ENCODE data around the gene MZB1.

The MZB1 gene, protein sequence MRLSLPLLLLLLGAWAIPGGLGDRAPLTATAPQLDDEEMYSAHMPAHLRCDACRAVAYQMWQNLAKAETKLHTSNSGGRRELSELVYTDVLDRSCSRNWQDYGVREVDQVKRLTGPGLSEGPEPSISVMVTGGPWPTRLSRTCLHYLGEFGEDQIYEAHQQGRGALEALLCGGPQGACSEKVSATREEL
- total RNA-seq, result 0 to 0.88 (median 0) reads per million in 17 experiments

DNA sequence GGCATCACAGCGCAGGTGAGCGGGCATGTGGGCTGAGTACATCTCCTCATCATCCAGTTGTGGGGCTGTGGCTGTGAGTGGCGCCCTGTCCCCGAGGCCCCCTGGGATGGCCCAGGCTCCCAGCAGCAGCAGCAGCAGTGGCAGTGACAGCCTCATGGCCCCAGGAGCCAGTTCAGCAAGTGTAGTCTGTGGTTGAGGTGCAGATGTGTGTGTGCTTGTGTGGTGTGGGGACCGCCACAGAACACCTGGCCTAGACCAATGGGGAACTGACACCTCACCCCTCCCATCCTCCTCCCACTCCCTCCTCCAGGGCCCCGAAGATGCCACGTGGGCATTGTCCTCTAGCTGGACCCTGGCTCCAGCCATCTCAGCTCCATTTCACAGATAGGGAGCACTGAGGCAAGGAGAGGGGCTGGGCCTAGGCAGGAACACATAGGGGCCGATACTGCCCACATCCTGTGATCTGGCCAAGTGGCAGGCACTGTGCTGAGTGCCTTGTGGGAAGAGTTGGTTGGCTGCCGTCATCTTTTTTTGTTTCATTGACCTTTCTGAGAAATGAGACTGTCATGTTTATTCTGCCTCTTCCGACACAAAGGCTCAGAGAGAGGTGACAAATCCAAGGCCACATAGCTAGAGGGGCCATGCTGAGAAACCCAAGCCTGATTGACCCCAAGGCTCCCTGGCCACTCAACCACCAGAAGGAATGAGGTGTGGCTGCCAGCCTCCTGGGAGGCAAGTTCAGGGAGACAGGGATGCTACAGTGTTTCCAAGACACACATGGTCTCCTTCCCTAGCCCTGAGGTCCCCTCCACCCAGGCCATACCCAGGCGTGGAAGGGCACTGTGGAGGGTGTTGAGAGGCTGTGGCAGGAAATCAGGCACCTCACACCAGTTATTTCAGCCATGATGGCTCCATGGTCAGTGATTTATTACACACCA is at the start of gene MZB1:
TSS of gene MZB1 (minus strand) at position 213 of the 938 bp plus-strand sequence. CDS start at position 156, 57 bp downstream.
- no peak for DNase-seq

DNA sequence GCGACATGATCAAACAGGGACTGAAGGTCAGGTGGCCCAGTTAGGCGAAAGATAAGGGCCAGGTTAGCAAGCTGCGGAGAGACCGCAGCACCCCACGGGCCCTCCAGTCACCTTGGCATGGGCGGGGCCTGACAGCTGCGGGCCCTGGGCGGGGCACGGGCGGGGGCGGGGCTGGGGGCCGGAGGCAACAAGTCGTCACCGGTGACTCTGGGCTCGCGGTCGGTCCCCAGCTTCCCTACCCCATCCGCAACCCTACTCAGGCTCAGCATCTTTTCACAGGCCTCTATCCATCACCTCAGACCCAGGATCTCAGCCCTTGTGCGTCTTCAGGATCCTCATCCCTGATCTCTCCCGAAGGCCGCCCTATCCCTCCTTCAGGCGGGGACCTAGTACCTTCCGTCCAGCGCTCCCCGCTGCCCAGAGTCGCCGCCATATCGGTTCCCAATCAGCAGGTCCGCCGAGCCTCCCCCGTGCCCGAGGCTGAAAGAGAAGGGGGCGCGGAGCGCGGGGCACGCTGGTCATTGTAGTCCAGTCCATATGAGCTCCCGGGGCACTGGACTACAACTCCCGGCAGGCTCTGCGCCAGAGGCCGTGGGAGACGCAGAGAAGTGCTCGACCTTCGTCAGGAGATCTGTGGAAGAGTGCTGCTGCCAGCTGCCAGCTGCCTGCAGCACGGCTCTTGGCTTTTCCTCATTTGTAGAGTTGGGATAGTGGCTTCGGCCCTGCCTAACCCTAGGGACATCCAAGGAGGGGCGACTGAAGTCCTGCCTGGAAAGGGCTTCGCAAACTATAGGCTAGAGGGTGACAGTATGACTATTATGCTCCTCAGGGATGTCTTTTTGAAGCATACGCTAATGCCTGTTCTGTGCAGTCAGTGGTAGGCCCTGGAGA is 49.5 kb upstream of the MZB1 start, which contains the start of gene DNAJC18:
TSS of gene DNAJC18 (minus strand) at position 513 of the 891 bp plus-strand sequence. CDS start at position 433, 80 bp downstream.
- DNase-seq, result peak; percentile 93 to 96 (median 94)

DNA sequence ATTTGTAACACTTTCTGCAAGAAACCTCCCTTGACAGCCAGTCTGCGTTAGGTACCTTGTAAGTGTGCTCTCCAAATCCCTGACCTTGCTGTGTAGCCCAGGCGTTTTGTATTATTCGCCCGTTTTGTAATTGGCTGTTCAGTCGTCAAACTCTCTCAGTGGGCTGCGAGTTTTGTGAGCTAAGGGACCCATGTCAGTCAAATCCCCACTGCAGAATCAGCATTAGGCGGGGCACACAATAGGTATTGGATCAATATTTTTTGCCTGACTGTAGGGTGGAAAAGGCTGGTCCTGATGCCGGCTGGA is 48.9 kb upstream of the MZB1 start:
- peak in 1 of 4 experiments; percentile 9 for DNase-seq

DNA sequence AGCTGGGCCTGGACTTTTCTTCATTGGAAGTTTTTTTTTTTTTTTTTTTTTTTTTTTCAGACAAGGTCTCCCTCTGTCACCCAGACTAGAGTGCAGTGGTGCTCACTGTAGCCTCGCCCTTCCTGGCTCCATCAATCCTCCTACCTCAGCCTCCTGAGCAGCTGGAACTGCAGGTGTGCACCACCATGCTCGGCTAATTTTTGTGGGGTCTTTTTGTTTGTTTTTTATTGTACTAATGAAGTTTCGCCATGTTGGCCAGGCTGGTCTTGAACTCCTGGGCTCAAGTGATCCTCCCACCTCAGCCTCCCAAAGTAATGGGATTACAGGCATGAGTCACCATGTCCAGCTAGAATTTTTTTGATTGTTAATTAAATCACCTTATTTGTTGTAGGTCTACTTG is 46.0 kb upstream of the MZB1 start:
- no peak for DNase-seq

DNA sequence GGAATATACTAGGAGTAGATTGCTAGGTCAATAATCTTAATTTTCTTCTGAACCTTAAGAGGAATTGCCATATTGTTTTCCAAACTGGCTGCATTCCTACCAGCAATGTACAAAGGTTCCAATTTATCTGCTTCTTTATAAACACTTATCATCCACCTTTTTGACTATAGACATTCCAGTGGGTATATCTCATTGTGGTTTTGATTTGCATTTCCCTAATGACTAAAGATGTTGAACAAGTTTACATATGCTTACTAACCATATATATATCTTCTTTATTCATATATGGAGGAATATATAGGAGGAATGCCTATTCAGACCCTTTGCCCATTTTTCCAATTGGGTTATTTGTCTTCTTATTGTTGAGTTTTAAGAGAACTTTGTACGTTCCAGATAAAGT is 42.0 kb upstream of the MZB1 start:
- DNase-seq, result no peak

DNA sequence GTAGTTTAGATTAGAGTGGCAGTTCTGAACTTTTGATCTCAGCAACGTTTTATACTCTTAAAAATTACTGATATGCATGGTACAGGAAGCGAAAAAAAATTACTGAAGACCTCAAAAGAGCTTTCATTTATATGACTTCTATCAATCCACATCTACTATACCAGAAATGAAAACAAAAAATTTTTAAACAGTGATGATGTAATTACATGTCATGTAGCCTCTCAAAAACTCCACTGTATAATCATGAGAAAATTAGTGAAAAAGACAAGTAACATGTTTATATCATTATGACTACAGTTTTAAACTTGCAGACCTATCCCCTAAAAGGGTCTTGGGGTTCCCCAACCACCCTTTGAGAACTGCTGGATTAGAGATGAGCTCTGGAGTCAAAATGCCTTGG is 40.3 kb upstream of the MZB1 start:
- no peak for DNase-seq

DNA sequence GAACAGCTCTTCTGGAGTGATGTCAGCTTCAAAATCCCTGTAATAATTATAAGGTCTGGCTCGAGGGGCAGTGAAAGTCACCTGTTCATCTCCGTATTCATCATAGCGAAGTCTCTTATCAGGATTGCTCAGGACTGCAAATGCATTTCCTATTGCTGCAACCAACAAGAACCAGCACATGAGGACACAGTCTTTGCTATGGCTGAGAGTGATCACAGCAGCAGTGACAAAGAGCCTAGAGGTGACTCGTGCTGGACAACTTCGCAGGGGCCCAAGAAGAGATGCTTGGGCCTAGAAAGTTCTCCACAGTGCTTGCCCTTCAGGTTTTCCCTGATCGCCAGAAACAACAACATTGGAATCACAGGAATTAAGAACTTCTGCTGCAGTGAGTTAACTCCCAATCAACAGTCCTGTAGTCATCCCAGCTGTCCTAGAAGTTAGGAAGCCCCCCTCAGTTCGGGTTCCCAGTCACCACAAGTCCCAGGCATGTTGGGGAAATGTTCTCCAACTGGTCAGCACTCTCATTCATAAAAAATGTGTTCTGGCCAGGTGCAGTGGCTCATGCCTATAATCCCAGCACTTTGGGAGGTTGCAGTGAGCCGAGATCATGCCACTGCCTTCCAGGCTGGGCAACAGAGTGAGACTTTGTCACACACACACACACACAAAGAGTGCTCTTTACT is 36.6 kb upstream of the MZB1 start:
- DNase-seq, result no peak

DNA sequence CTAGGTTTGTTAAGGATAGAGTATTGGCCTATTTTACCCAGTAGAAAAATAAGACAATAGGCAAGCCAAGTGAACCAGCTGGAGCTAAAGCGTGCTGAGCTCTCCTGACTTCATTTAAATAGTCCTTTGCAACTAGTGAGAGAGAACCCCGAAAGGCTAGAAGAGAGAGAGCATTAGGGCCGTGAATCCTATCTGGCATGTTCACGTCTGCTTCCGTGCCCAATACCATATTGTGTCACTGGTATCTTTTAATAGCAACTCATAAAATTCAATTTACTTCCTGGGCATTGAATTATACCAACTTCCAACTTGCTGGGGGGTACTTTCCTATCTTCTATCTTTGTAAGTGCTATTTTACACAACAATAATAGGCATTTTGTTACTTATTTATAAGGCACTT is 35.8 kb upstream of the MZB1 start:
- DNase-seq, result no peak

DNA sequence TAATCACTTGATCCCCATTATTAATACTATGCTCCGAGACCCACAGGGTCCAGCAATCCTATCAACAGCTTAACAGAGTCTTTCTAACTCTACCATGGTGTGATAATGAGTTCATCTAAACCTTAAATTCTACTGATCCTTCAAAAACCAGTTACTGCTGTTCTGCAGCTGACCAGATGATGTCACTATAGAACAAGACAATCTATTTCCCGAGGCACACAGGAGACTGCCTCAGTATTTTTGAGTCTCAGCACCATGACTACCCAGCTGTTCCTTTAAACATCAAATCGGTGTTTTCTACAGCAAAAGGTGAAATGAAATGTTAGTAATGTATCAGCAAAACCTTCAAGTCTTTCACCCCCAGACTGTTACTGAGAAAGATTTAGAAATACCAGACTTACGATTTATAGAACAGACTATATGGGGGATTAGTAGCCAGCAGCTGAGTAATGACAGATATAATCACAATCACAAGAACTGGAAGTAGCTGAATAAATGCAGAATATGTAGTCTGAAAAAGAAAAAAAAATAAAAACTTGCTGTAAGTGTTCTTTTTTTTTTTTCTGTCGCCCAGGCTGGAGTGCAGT is 32.7 kb upstream of the MZB1 start:
- peak; percentile 67 to 82 (median 78) for DNase-seq

DNA sequence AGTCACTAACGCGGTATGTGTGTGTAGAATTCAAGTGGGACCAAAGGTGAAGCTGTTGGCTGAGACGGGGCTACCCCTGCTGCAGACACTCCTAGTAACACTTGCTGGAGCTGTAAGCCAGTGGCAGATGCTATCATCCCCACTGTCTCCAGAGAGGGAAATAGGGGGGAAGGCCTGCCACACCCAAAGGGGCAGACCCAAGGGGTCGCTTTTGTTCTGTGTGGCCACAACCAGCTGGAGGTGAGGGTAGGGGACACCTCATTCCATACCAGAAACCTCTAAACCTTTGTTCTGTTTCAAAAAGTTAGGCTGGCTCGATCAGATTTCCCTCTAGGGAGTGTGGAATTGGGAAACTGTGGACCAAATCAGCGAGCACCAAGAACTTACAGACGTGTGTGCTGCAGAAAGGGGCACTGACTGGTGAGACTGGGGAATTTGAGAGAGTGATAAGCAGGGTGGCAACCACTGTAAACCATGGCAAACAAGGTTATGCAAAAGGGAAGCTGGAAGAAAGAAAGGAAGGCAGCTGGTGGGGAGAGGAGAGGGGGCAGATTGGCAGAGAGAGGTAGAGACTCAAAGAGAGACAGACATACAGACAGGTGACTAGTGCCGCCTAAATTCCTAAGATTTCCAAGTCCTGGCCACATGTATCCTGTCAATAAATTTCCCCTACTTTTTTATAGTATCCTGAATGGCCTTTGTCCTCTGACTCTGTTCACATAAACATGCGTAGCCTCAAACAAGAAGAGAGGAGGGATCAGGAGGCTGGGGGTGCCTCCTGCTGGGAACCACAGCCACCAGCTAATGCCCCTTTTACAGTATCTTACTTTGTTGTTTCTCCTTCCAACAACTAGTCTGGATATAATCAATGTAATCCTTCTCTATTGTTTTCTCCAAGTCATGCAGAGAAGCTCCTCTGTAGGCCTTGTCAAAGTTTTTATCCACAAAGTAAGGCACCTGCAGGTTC is 29.8 kb upstream of the MZB1 start:
- DNase-seq, result no peak

DNA sequence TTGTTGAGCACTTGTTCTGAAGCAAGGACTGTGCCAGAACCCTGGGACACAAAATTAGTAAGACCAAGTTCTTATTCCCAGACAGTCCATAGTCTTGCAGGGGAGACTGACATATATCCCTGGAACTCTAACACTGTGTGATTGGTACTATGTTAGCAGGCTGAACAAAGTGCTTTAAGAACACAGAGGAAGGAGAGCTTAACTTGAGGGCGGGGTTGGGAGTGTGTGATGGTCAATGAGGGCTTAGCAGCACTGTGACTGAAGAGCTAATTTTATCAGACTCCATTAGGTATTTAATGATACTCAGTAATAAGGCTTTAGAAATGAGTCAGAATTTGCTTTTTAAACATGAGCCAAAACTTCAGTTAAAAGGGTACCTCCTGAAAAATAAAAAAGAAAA is 29.1 kb upstream of the MZB1 start:
- DNase-seq, result no peak

DNA sequence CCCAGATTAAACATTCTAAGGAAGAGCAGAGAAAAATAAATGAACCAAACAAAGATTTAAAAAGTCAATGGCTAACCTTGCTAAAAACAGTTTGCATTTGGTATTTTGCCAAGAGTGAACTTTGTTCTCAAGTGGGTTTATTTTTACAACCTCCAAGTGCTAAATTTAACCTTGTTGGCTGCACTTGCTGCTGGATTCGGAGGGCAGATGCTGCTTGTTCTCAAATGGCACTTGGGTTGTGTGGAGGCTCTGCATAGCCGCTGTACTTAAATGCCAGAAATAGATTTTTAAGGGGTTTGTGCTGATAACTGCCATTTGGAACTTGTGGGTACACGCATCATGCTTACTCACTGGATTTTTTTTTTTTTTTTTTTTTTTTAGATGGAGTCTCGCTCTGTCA is 27.5 kb upstream of the MZB1 start:
- DNase-seq, result no peak

DNA sequence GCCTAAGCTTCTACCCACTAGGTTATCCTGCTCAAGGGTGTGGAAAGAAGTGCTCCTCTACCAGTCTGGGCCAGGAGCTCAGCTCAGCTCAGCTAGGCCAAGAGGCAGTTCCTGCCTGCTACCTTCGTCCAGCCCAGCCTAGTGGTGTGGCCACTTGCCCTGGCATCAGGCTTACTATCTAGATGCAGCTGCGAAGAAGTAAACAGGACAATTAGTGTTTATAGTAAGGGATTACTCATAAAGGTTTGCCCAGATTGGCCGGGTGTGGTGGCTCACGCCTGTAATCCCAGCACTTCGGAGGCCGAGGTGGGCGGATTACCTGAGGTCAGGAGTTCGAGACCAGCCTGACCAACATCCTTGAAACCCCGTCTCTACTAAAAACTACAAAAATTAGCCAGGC is 26.9 kb upstream of the MZB1 start:
- no peak for DNase-seq

DNA sequence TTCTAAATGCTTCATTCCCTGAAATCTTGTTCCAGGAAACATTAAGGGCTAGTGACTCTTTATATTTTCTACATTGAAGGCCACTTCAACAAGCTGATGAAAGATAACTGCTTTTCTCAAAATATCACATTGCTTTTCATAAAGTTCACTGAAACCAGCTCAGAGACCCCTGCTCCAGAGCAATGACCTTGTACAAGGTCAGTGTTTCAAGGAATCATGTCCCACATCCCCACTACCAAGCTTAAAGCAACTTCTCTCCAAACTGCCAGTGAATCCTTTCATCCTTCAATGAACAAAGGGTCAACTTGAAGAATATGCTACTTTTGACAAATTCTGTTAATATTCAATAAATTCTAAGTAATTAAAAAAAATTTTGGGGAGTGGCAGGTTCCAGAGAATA is 26.2 kb upstream of the MZB1 start:
- DNase-seq, result no peak

DNA sequence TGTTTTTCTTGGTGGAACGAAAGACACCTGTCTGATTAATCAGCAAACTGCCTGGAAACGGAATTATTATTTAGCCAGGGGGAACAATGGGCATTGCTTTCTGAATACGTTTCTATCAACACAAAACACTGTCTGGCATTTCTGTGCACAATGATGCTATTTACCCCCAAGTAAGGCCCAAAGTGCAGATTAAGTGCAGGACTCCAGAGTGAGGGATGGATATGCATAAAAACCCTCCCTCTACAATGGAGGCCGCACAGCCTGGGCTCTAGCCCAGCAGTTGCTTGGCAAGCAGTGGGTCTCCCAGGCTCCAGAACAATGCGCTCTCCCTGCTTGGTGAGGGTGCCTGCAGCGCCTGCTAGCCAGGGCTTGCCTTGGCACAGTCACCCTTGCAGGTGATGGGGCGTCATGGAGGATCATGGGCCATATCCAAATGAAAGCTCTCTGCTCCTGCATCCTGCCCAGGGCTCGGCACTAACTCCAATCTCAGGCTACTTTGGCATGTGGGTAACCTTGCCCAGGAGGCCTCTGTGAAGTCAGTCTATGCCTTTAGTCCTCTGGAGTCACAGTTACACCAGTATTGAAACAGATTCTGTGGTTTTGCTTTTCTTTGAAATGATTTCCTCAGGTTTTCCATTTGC is 25.6 kb upstream of the MZB1 start:
- no peak for DNase-seq

DNA sequence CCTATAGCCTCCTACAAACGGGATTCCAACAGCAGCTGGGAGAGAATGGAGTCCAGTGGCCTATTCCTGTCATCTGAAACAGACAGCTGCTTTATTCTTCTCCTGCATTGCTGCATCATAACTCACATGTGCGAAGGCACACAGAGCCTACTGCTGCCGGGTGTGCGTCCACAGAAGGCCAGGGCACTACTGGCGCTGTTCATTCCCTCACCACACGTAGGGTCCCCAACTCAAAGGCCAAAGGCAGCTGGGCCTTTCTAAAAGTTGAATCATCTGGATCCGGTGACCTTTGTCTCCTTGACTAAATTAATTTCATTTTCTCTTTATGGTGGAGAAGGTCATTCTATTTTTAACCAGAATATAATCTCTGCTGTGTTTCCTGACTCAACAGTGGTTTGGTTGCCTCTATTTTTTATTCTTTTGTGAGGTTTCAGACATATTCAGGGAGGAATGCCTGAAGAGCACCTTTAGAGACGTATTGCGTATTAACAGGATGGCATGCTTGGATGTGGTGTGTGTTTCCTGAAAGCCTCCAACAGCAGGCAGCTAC is 24.9 kb upstream of the MZB1 start:
- no peak for DNase-seq

DNA sequence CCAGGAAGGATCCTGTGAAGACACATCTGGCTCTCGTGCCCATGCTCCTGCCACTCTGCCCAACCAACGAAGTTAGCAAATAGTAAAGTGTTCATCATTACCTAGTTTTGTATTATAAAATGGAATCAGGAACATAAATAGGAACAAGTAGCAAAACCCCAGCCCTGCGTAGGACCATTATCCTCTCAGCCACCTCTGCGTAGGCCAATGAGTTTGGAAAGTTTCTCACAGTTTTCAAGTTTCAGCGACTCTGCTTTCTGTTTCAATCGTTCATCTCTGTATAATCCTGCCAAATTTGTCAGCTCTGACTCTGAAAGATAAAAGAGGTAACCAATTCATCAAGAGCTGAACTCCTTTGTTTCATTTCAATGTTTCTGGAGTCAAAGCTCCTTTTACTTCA is 24.2 kb upstream of the MZB1 start:
- DNase-seq, result no peak

DNA sequence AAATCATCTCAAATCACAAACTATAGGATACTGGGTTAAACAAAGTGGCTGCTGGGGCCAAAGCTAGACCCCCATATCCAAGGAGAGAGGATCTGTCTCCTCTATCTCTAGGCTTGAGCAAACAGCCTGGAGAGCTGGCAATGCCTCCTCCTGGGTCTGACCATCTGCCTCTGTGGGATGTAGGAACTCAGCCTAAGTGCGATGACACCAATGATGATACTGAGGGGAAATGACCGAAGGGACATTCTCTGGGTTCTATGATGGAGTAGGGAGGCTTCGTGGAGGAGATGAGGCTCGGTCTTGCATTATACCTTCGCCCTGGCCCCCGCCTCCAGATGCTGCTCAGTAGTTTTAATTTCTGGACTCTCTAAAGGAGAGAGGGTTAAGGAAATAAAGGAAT is 23.4 kb upstream of the MZB1 start:
- no peak for DNase-seq

DNA sequence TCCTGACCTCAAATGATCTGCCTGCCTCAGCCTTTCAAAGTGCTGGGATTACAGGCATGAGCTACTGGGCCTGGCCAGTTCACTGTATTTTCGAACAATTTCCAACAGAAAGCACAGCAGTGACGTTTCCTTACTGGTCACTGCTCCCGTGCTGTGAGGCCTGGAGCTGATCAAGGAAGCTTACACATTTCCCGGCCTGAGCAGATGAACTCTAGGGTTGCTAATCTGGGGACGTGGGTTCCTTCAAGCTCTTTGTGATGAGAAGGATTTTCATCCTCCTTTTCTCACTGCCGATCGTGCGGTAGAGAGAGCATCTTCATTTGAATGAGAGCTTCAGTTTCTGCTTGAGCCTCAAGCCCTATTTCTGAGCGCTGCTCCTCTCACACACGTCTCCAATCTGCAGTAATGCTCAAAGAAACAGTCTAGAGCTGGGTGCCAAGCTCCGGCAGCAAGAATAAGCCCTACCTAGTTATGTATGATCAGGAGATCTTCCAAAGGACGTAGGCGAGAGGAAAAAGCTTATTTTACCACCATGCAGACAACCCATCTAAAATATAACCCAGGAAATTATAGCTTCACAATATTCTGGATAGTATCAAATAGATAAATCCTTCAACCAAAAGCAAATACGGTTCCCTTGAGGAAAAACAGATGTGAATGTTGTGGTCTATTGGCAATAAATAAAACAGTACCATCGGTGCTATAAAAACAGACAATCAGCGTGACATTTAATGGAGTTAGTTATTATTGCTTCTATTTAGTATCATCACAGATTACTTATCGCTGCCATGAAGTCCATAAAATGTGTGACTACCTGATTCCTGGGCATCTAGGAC is 21.5 kb upstream of the MZB1 start:
- no peak for DNase-seq
